ENCODE data around the gene GYG2.

DNA sequence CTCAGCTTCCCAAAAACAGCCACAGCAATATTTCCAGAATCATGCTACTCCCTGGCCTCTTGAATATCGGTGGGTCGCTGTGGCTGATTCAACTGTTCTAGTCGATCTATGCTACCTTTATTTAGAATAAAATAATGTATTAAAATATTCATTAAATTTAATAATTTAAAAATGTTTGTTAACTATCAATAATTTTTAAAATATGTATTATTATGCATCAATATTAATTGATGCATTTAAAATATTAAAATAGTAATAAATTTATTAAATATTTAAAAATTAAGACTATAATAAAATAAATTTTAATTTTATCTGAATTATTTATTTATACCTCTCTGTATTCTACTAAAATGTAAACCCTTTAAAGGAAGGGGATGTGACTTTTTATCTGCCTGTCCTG is 81.4 kb downstream of the GYG2 start:
- no peak for TF ChIP-seq EZH2phosphoT487 (IDR thresholded peaks at IDR 0.05; ENCODE audit: borderline replicate concordance)
- TF ChIP-seq, protein P1, sequence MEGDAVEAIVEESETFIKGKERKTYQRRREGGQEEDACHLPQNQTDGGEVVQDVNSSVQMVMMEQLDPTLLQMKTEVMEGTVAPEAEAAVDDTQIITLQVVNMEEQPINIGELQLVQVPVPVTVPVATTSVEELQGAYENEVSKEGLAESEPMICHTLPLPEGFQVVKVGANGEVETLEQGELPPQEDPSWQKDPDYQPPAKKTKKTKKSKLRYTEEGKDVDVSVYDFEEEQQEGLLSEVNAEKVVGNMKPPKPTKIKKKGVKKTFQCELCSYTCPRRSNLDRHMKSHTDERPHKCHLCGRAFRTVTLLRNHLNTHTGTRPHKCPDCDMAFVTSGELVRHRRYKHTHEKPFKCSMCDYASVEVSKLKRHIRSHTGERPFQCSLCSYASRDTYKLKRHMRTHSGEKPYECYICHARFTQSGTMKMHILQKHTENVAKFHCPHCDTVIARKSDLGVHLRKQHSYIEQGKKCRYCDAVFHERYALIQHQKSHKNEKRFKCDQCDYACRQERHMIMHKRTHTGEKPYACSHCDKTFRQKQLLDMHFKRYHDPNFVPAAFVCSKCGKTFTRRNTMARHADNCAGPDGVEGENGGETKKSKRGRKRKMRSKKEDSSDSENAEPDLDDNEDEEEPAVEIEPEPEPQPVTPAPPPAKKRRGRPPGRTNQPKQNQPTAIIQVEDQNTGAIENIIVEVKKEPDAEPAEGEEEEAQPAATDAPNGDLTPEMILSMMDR (IDR thresholded peaks at IDR 0.05 in 2 of 3, conservative IDR thresholded peaks at IDR 0.05 in 1 of 3; ENCODE audit: borderline replicate concordance in 1 of 3, insufficient read depth in 1 of 3, low read depth in 2 of 3, low read length in 2 of 3) = no peak
- TF ChIP-seq MAX (IDR thresholded peaks at IDR 0.05) = no peak
- TF ChIP-seq ATF3 (IDR thresholded peaks at IDR 0.05) = no peak
- TF ChIP-seq POLR2AphosphoS5 (IDR thresholded peaks at IDR 0.05; ENCODE audit: low read depth, low read length) = no peak

All from HCT116 (cell line).